Astrocyte (in vitro differentiated cells and primary cell): ENCODE results near the gene CAPN9.

Source experiments
- CTCF ChIP-seq: IDR thresholded peaks from 2 replicates; pipeline ENCODE4 v1.5.1; 2011; ENCODE audit warnings: low read depth, mild to moderate bottlenecking, inconsistent platforms, low read length, moderate library complexity; ENCODE audit not compliant: insufficient read depth
- EZH2 ChIP-seq: IDR thresholded peaks from 2 replicates; pipeline ENCODE4 v1.6.1; 2012; ENCODE audit warnings: mild to moderate bottlenecking, low read length, inconsistent platforms; ENCODE audit not compliant: insufficient read depth

GRCh38 chr1:230827801-230828200 is 80.6 kb downstream of the CAPN9 start:
- TF ChIP-seq CTCF (no peak), EZH2 (no peak)
